Measurements from ENCODE around the gene SMC1B. TPM values are rescaled to one million over a fixed set of nuclear protein-coding genes. Genes with fewer than 3 reads are reported as not detected.

SMC1B gene
- total RNA-seq, 1 donor from 2014 or later: not detected

GRCh38 chr22:45322873-45323525 lies 90.4 kb downstream of the SMC1B start:
- Mint-ChIP-seq H3K9me3 (ENCODE audit: unreplicated experiment) (no peaks in the 10 kb centered on the region), H3K36me3 (ENCODE audit: low read depth, unreplicated experiment) (peaks cover 33% of the 10 kb centered on the region), H3K27me3 (ENCODE audit: unreplicated experiment) (peaks cover 12% of the 10 kb centered on the region), H3K4me1 (ENCODE audit: unreplicated experiment) (peaks cover 11% of the 10 kb centered on the region), H3K4me3 (ENCODE audit: unreplicated experiment) (peak overlapping the region; percentile 58), H3K27ac (ENCODE audit: unreplicated experiment) (no peak overlapping the region)
- no peak for TF ChIP-seq CTCF (IDR thresholded peaks at IDR 0.05; ENCODE audit: unreplicated experiment)
- DNase-seq (ENCODE audit: low spot score): no peak

- H3K9me3 Mint-ChIP-seq (ENCODE audit: unreplicated experiment): no peaks in the 10 kb centered on the region
- no peak overlapping the region for H3K4me3 Mint-ChIP-seq (ENCODE audit: unreplicated experiment)
- DNase-seq (ENCODE audit: low spot score): no peak
- H3K27ac Mint-ChIP-seq (ENCODE audit: unreplicated experiment): no peak overlapping the region
- peaks cover 26% of the 10 kb centered on the region for H3K36me3 Mint-ChIP-seq (ENCODE audit: low read depth, unreplicated experiment)
- TF ChIP-seq CTCF (IDR thresholded peaks at IDR 0.05; ENCODE audit: unreplicated experiment): no peak
- H3K27me3 Mint-ChIP-seq (ENCODE audit: unreplicated experiment): peaks cover 8% of the 10 kb centered on the region
- H3K4me1 Mint-ChIP-seq (ENCODE audit: unreplicated experiment): peaks cover 11% of the 10 kb centered on the region
Observed at GRCh38 chr22:45321827-45322226, 91.6 kb downstream of the SMC1B start.

- peaks cover 9% of the 10 kb centered on the region for H3K27me3 Mint-ChIP-seq (ENCODE audit: unreplicated experiment)
- DNase-seq (ENCODE audit: low spot score): no peak
- H3K4me3 Mint-ChIP-seq (ENCODE audit: unreplicated experiment): no peak overlapping the region
- H3K4me1 Mint-ChIP-seq (ENCODE audit: unreplicated experiment): peaks cover 11% of the 10 kb centered on the region
- no peaks in the 10 kb centered on the region for H3K9me3 Mint-ChIP-seq (ENCODE audit: unreplicated experiment)
- H3K27ac Mint-ChIP-seq (ENCODE audit: unreplicated experiment): no peak overlapping the region
- peaks cover 23% of the 10 kb centered on the region for H3K36me3 Mint-ChIP-seq (ENCODE audit: low read depth, unreplicated experiment)
- TF ChIP-seq CTCF (IDR thresholded peaks at IDR 0.05; ENCODE audit: unreplicated experiment): no peak
Observed at GRCh38 chr22:45320357-45320976, 92.9 kb downstream of the SMC1B start.

- Mint-ChIP-seq H3K9me3 (ENCODE audit: unreplicated experiment) (no peaks in the 10 kb centered on the region), H3K4me3 (ENCODE audit: unreplicated experiment) (no peak overlapping the region), H3K36me3 (ENCODE audit: low read depth, unreplicated experiment) (peaks cover 15% of the 10 kb centered on the region), H3K27me3 (ENCODE audit: unreplicated experiment) (peaks cover 4% of the 10 kb centered on the region), H3K4me1 (ENCODE audit: unreplicated experiment) (peaks cover 10% of the 10 kb centered on the region), H3K27ac (ENCODE audit: unreplicated experiment) (no peak overlapping the region)
- DNase-seq (ENCODE audit: low spot score): no peak
- no peak for TF ChIP-seq CTCF (IDR thresholded peaks at IDR 0.05; ENCODE audit: unreplicated experiment)
Observed at GRCh38 chr22:45319324-45319685, 94.1 kb downstream of the SMC1B start.

Data from endothelial cell (in vitro differentiated cells).